GM10248 (cell line): ENCODE measurements around the gene ABCA7.

ENCODE experiments used
- CTCF ChIA-PET: fragments of 300-600 bp; sonication (Branson Sonifier 250); formaldehyde crosslinking; extraction: SDS; loops from one replicate; lab custom pipeline; 2021; ENCODE audit warnings: antibody characterized with exemption; lab: Yijun Ruan, JAX
- POLR2A ChIA-PET: fragments of 350-650 bp; sonication (Branson Sonifier 250); formaldehyde crosslinking; extraction: SDS; loops from one replicate; lab custom pipeline; 2020; ENCODE audit warnings: antibody characterized with exemption; lab: Yijun Ruan, JAX
- DNase-seq: peaks from one replicate; pipeline ENCODE4 v3.0.0; 2012; ENCODE audit errors: extremely low spot score
- CTCF ChIP-seq: IDR thresholded peaks from 2 replicates; pipeline ENCODE4 v1.5.1; 2012; ENCODE audit warnings: mild to moderate bottlenecking, low read depth; ENCODE audit errors: extremely low read depth, missing control alignments, control extremely low read depth

Gene ABCA7

GRCh38 chr19:1003283-1003682, 36.6 kb upstream of the ABCA7 start:
- ChIA-PET CTCF (interaction anchor here (0.8 to 1.4 kb wide), 4 partner anchors 19 to 233 kb away, joined by 3 to 5 read pairs (median 4); partner anchors contain the start of gene WDR18), POLR2A (interaction anchor here (0.6 kb wide), 2 partner anchors 13 to 1148 kb away, joined by 3 read pairs; no protein-coding TSS in a partner anchor)
- TF ChIP-seq CTCF, result no peak
- DNase-seq, result no peak

GRCh38 chr19:1004204-1004802, 35.6 kb upstream of the ABCA7 start:
- POLR2A ChIA-PET, result interaction anchor here (0.6 kb wide), 2 partner anchors 11 to 57 kb away, joined by 3 read pairs; no protein-coding TSS in a partner anchor
- no peak for TF ChIP-seq CTCF
- DNase-seq, result no peak
- CTCF ChIA-PET, result interaction anchor here (0.6 to 2.4 kb wide), 7 partner anchors 15 to 234 kb away, joined by 3 to 7 read pairs (median 4); partner anchors contain the start of gene WDR18

GRCh38 chr19:1004803-1005664, 34.9 kb upstream of the ABCA7 start:
- CTCF ChIA-PET, result interaction anchor here (0.6 to 2.4 kb wide), 5 partner anchors 14 to 141 kb away, joined by 3 to 7 read pairs (median 5); partner anchors contain the start of gene WDR18
- POLR2A ChIA-PET, result no interaction called here
- no peak for TF ChIP-seq CTCF
- DNase-seq, result no peak

GRCh38 chr19:1006711-1007398, 33.1 kb upstream of the ABCA7 start:
- ChIA-PET CTCF (interaction anchor here (1.0 to 2.4 kb wide), 3 partner anchors 12 to 84 kb away, joined by 3 to 7 read pairs (median 3); no protein-coding TSS in a partner anchor), POLR2A (no interaction called here)
- no peak for TF ChIP-seq CTCF
- DNase-seq, result no peak

- no peak for TF ChIP-seq CTCF
- no peak for DNase-seq
- ChIA-PET CTCF (interaction anchor here (1.0 kb wide), 2 partner anchors 20 to 84 kb away, joined by 3 read pairs; no protein-coding TSS in a partner anchor), POLR2A (interaction anchor here (0.6 kb wide), 1 partner anchor 498 kb away, joined by 3 read pairs; no protein-coding TSS in a partner anchor)
Observed at GRCh38 chr19:1007399-1008251, 32.3 kb upstream of the ABCA7 start.
